Camera-type eye (tissue), 1 donor: ENCODE results near the gene PYDC1. TPM values are rescaled to one million over a fixed set of nuclear protein-coding genes. Genes with fewer than 3 reads are reported as not detected.

Experiments
- total RNA-seq: library from RNA; depleted of rRNA; stranded (reverse); fragments of >200 nt; gene quantifications from one replicate; pipeline ENCODE4 v1.2.3, GENCODE V29; 2014

Gene PYDC1
- total RNA-seq, result not detected

GRCh38 chr16:31216422-31217135 lies at the start of gene PYDC1:
TSS of gene PYDC1 (minus strand) at chr16:31217135. CDS start at chr16:31217028, 107 bp downstream.

DNA sequence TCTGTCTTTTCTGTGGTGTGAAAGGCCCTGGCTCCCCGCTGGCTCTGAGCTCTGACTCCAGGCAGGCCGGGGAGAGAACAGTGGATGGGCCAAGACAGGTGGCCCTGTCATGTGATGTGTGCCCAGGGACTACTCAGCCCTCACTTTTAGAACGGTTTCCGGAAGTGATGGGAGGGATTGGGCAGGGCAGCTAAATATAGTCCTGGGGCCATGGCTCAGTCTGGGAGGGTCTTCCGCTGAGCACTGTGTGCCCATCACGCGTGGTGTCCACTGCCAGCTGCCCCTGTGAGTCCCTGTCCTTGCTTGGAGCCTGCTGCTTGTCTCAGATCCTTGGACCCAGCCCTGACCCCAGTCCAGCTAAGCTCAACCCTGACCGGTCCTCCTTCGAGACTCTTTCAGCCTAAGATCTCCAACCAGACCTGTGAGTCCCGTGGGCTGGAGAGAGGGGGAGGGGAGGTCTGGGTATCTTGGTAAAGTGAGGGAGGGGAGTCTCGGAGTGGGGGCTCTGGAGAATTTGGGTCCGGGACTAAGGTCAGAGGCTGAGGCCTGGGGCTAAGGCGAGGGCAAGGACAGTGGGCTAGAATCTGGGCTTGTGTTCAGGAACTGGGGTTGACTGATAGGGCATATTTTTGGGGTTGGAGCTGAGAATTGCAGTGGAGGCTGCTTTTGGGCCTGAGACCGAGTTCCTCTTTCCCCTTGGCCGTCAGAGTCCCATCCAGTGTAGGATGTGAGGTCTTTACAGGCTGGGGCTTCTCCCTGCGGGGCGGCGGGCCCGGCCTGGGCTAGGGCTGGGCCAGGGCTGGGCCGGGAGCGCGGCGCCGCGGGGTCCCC lies 2.8 kb downstream of the PYDC1 start, which contains the start of gene TRIM72:
TSS of gene TRIM72 (plus strand) at position 243 of the 831 bp plus-strand sequence. CDS start 620 bp downstream, outside the sequence.

DNA sequence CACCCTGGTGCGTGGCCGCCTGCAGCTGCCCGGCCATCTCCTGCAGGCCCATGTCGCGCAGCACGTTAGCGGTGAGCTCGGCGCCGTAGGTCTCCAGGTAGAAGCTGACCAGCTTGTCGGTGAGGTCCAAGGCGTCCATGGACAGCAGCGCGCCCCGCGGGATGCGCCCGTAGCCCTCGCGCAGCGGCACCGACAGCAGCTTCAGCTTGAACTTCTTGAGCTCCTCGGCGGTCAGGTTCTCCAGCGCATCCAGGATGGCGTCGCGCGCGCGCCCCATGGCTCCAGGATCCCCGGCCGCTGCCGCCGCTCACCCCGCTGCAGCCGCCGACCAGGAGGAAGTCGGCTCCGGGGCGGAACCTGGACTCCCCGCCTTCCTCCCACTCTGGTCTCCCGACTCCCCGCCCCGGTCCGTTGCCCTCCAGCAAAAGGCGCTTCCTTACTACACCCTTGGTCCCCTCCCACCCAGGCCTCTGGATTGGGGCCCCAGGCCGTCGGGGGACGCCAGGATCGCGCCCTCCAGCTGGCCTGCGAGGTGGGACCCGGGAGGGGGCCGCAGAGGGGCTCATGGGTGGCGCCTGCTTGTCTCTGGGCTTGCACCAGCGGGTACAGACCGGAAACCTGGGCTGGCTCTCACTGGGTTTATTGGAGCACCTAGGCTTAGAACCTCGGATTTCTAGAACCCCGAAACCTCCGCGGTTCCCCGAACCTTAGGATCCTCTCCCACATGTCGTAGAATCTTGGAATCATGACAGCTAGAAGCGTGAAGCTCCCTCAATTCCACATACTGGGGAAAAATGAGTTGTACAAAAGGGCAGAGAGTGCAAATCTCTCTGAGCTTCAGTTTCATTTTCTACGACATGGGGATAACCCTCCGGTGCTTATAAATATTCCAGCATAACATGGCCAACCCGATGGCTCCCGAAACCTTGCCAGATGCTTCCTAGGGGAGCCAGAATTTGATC lies 14.2 kb downstream of the PYDC1 start, which contains the start of gene PYCARD:
TSS of gene PYCARD (minus strand) at position 347 of the 962 bp plus-strand sequence. CDS start at position 277, 70 bp downstream.

GRCh38 chr16:31179747-31180459 lies 37.0 kb downstream of the PYDC1 start, which contains the start of gene FUS:
TSS of gene FUS (plus strand) at chr16:31180139. CDS start at chr16:31180215, 76 bp downstream.

Other genes with a start within 250 kb of the PYDC1 start
- 8.4 TPM for gene HSD3B7, start 231.9 kb downstream of the PYDC1 start, total RNA-seq
- gene STX1B, start 206.5 kb downstream of the PYDC1 start, total RNA-seq, result 9.1 TPM
- gene STX4, start 183.6 kb downstream of the PYDC1 start, total RNA-seq, result 30.6 TPM
- 5.4 TPM for gene ZNF668, start 142.9 kb downstream of the PYDC1 start, total RNA-seq
- 18.0 TPM for gene ZNF646, start 142.7 kb downstream of the PYDC1 start, total RNA-seq
- 4.1 TPM for gene PRSS53, start 128.2 kb downstream of the PYDC1 start, total RNA-seq
- gene VKORC1, start 122.3 kb downstream of the PYDC1 start, total RNA-seq, result 66.6 TPM
- gene BCKDK, start 108.7 kb downstream of the PYDC1 start, total RNA-seq, result 21.9 TPM
- gene KAT8, start 99.5 kb downstream of the PYDC1 start, total RNA-seq, result 56.6 TPM
- 6.2 TPM for gene PRSS8, start 81.4 kb downstream of the PYDC1 start, total RNA-seq
- gene PRSS36, start 67.1 kb downstream of the PYDC1 start, total RNA-seq, result not detected
- gene FUS, start 37.0 kb downstream of the PYDC1 start, total RNA-seq, result 155 TPM
- gene PYCARD, start 14.4 kb downstream of the PYDC1 start, total RNA-seq, result 8.5 TPM
- 7.6 TPM for gene TRIM72, start 3.0 kb downstream of the PYDC1 start, total RNA-seq
- gene ITGAM, start 42.8 kb upstream of the PYDC1 start, total RNA-seq, result 3.6 TPM
- gene ITGAX, start 138.0 kb upstream of the PYDC1 start, total RNA-seq, result 1.8 TPM
- gene ITGAD, start 176.2 kb upstream of the PYDC1 start, total RNA-seq, result not detected
- gene COX6A2, start 211.2 kb upstream of the PYDC1 start, total RNA-seq, result 4.1 TPM
- gene ZNF843, start 225.7 kb upstream of the PYDC1 start, total RNA-seq, result 1.8 TPM
- 13.1 TPM for gene ARMC5, start 242.4 kb upstream of the PYDC1 start, total RNA-seq